WTC11 (cell line): ENCODE results near the gene HSDL2.

Experiments used
- CTCF ChIP-seq: fragments of 200-600 bp; IDR thresholded peaks from 2 replicates; pipeline ENCODE4 v1.8.0; 2022; ENCODE audit warnings: antibody characterized with exemption
- HMGXB4 ChIP-seq: sonication (generic); formaldehyde crosslinking; IDR thresholded peaks from 2 replicates; pipeline ENCODE4 v1.8.1; 2023; ENCODE audit warnings: mild to moderate bottlenecking, moderate library complexity, missing genetic modification reagents
- ZNF232 ChIP-seq: sonication (generic); formaldehyde crosslinking; IDR thresholded peaks from 2 replicates; pipeline ENCODE4 v1.8.0; 2022; ENCODE audit warnings: mild to moderate bottlenecking, missing genetic modification reagents
- TF ChIP-seq, protein P1 (sequence below): sonication (generic); formaldehyde crosslinking; IDR thresholded peaks from 2 replicates; pipeline ENCODE4 v1.8.1; 2022; ENCODE audit warnings: mild to moderate bottlenecking, moderate library complexity, missing genetic modification reagents

- TF ChIP-seq HMGXB4 (CRISPR knock-in tag), result no peak
- TF ChIP-seq CTCF, result no peak
- TF ChIP-seq ZNF232, result peak; percentile 76; the same call in 1 of the 2 replicates
- TF ChIP-seq, protein P1, sequence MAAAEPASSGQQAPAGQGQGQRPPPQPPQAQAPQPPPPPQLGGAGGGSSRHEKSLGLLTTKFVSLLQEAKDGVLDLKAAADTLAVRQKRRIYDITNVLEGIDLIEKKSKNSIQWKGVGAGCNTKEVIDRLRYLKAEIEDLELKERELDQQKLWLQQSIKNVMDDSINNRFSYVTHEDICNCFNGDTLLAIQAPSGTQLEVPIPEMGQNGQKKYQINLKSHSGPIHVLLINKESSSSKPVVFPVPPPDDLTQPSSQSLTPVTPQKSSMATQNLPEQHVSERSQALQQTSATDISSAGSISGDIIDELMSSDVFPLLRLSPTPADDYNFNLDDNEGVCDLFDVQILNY (CRISPR knock-in tag), result no peak
These were observed 106.5 kb downstream of the HSDL2 start, which contains the start of gene KIAA1958 for GRCh38 chr9:112486221-112487007.
